NCI-H2107 treated with DMSO at 0.1 percent for 48 hours (cell line): ENCODE results near the gene ART1.

Experiments
- DNase-seq: peaks from one replicate; lab custom pipeline; 2025; ENCODE audit not compliant: unreplicated experiment; lab: John Stamatoyannopoulos, UW

Gene ART1

GRCh38 chr11:3712274-3712673, 67.3 kb downstream of the ART1 start:
- no peak for DNase-seq
